Neural progenitor cell (in vitro differentiated cells): ENCODE data around the gene GLIPR1L2. TPM values are rescaled to one million over a fixed set of nuclear protein-coding genes. Genes with fewer than 3 reads are reported as not detected.

Experiments used
- DNase-seq: peaks from one replicate; pipeline ENCODE4 v3.0.0-alpha.2; 2016; ENCODE audit warnings: low spot score
- H2AFZ ChIP-seq: fragments of 200-600 bp; sonication (generic); replicated peaks from 2 replicates; pipeline ENCODE4 v1.6.1; 2016; ENCODE audit warnings: antibody characterized with exemption
- H3F3A ChIP-seq: fragments of 200-600 bp; sonication (generic); 2 replicates; pipeline ENCODE4 v1.6.1; 2016; ENCODE audit warnings: antibody characterized with exemption, low read depth
- H3K27ac ChIP-seq: fragments of 200-600 bp; sonication (generic); 2 replicates; pipeline ENCODE4 v1.5.1; 2016; ENCODE audit warnings: mild to moderate bottlenecking
- H3K27me3 ChIP-seq: fragments of 200-600 bp; sonication (generic); 2 replicates; pipeline ENCODE4 v1.6.1; 2016; ENCODE audit warnings: mild to moderate bottlenecking, moderate library complexity
- H3K36me3 ChIP-seq: fragments of 200-600 bp; sonication (generic); 2 replicates; pipeline ENCODE4 v1.5.1; 2016
- H3K4me1 ChIP-seq: fragments of 200-600 bp; sonication (generic); 2 replicates; pipeline ENCODE4 v1.6.1; 2016; ENCODE audit warnings: mixed run types
- H3K4me2 ChIP-seq: fragments of 200-600 bp; sonication (generic); 2 replicates; pipeline ENCODE4 v1.6.1; 2016
- H3K4me3 ChIP-seq: fragments of 200-600 bp; sonication (generic); 2 replicates; pipeline ENCODE4 v1.5.1; 2016
- H3K79me2 ChIP-seq: fragments of 200-600 bp; sonication (generic); 2 replicates; pipeline ENCODE4 v1.6.1; 2016; ENCODE audit warnings: low read depth
- H3K9ac ChIP-seq: fragments of 200-600 bp; sonication (generic); 2 replicates; pipeline ENCODE4 v1.6.1; 2016
- H3K9me3 ChIP-seq: fragments of 200-600 bp; sonication (generic); 2 replicates; pipeline ENCODE4 v1.5.1; 2016; ENCODE audit warnings: low read depth
- H4K20me1 ChIP-seq: fragments of 200-600 bp; sonication (generic); 2 replicates; pipeline ENCODE4 v1.6.1; 2016; ENCODE audit warnings: low read depth
- H3K27ac Mint-ChIP-seq: 3 replicates; pipeline ENCODE4 v1.8.0; 2021; ENCODE audit warnings: mixed read lengths
- H3K27me3 Mint-ChIP-seq: 2 replicates; pipeline ENCODE4 v1.8.0; 2022; ENCODE audit warnings: low read depth, mild to moderate bottlenecking, inconsistent platforms, moderate library complexity, mixed read lengths; ENCODE audit not compliant: insufficient read depth
- H3K36me3 Mint-ChIP-seq: 3 replicates; pipeline ENCODE4 v1.8.0; 2021; ENCODE audit warnings: mixed read lengths
- H3K4me1 Mint-ChIP-seq: 3 replicates; pipeline ENCODE4 v1.8.0; 2021; ENCODE audit warnings: mixed read lengths
- H3K4me3 Mint-ChIP-seq: 3 replicates; pipeline ENCODE4 v1.8.0; 2021; ENCODE audit warnings: mild to moderate bottlenecking, moderate library complexity, mixed read lengths
- H3K9me3 Mint-ChIP-seq: 3 replicates; pipeline ENCODE4 v1.8.0; 2020; ENCODE audit warnings: mixed read lengths
- EZH2 ChIP-seq: fragments of 200-600 bp; sonication (generic); IDR thresholded peaks from 2 replicates; pipeline ENCODE4 v1.6.1; 2017; ENCODE audit warnings: antibody characterized with exemption, mild to moderate bottlenecking, moderate library complexity
- EZH2phosphoT487 ChIP-seq: fragments of 200-600 bp; sonication (generic); IDR thresholded peaks from 2 replicates; pipeline ENCODE4 v1.6.1; 2017; ENCODE audit warnings: antibody characterized with exemption
- total RNA-seq: library from RNA; depleted of rRNA; stranded (reverse); fragments of >200 nt; gene quantifications from 2 replicates; pipeline ENCODE4 v1.2.3, GENCODE V29; 2015; ENCODE audit warnings: low replicate concordance
- TF ChIP-seq, protein P1 (sequence below): fragments of 200-600 bp; sonication (generic); IDR thresholded peaks from 2 replicates; pipeline ENCODE4 v1.5.1; 2017; ENCODE audit warnings: antibody characterized with exemption, mild to moderate bottlenecking

The GLIPR1L2 gene
- total RNA-seq, 1 donor from 2014 or later = not detected

DNA sequence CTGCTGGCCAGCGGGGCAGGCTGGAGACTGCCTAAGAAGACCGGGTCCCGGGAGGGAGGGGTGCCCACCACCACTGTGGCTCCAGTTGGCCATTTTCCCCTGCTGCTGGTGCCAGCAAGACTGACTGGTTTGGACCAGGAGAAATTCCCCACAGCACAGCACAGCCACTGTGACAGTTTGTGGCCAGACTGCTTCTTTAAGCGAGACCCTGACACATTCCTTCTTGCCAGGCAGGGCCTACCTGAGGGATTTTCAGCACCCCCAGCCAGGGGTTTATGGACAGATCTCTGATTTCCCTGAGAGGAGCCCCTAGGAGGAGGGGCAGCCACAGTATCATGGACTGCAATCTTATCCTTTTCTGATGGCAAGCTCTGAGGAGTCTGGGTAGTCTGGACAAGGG, 40.9 kb upstream of the GLIPR1L2 start:
- DNase-seq = no peak

GRCh38 chr12:75350413-75350812, 40.5 kb upstream of the GLIPR1L2 start:
- Mint-ChIP-seq H3K4me1 (no peaks in the 10 kb centered on the region), H3K27ac (no peak overlapping the region), H3K4me3 (no peak overlapping the region), H3K9me3 (peaks cover 14% of the 10 kb centered on the region), H3K27me3 (no peaks in the 10 kb centered on the region), H3K36me3 (no peaks in the 10 kb centered on the region)
- no peaks in the 10 kb centered on the region for H4K20me1 ChIP-seq
- H3K9me3 ChIP-seq = peaks cover 3% of the 10 kb centered on the region
- no peaks in the 10 kb centered on the region for H3F3A ChIP-seq
- no peak overlapping the region for H3K9ac ChIP-seq
- no peaks in the 10 kb centered on the region for H3K27me3 ChIP-seq
- DNase-seq = no peak
- H3K4me1 ChIP-seq = no peaks in the 10 kb centered on the region
- no peaks in the 10 kb centered on the region for H3K36me3 ChIP-seq
- H3K4me2 ChIP-seq = no peak overlapping the region
- H3K27ac ChIP-seq = no peak overlapping the region
- no peak overlapping the region for H2AFZ ChIP-seq
- H3K79me2 ChIP-seq = no peaks in the 10 kb centered on the region
- TF ChIP-seq EZH2 = no peak
- TF ChIP-seq, protein P1, sequence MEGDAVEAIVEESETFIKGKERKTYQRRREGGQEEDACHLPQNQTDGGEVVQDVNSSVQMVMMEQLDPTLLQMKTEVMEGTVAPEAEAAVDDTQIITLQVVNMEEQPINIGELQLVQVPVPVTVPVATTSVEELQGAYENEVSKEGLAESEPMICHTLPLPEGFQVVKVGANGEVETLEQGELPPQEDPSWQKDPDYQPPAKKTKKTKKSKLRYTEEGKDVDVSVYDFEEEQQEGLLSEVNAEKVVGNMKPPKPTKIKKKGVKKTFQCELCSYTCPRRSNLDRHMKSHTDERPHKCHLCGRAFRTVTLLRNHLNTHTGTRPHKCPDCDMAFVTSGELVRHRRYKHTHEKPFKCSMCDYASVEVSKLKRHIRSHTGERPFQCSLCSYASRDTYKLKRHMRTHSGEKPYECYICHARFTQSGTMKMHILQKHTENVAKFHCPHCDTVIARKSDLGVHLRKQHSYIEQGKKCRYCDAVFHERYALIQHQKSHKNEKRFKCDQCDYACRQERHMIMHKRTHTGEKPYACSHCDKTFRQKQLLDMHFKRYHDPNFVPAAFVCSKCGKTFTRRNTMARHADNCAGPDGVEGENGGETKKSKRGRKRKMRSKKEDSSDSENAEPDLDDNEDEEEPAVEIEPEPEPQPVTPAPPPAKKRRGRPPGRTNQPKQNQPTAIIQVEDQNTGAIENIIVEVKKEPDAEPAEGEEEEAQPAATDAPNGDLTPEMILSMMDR = no peak
- H3K4me3 ChIP-seq = no peak overlapping the region

More for the DNA sequence above, 40.9 kb upstream of the GLIPR1L2 start:
- no peak overlapping the region for H3K4me3 ChIP-seq
- Mint-ChIP-seq H3K27me3 (no peaks in the 10 kb centered on the region), H3K4me3 (no peak overlapping the region), H3K36me3 (no peaks in the 10 kb centered on the region), H3K27ac (no peak overlapping the region), H3K9me3 (peaks cover 11% of the 10 kb centered on the region), H3K4me1 (no peaks in the 10 kb centered on the region)
- H3K27ac ChIP-seq = no peak overlapping the region
- no peak overlapping the region for H3K4me2 ChIP-seq
- no peaks in the 10 kb centered on the region for H3F3A ChIP-seq
- H4K20me1 ChIP-seq = no peaks in the 10 kb centered on the region
- no peak overlapping the region for H3K9ac ChIP-seq
- H3K4me1 ChIP-seq = no peaks in the 10 kb centered on the region
- no peak overlapping the region for H2AFZ ChIP-seq
- H3K9me3 ChIP-seq = no peaks in the 10 kb centered on the region
- no peaks in the 10 kb centered on the region for H3K27me3 ChIP-seq
- no peaks in the 10 kb centered on the region for H3K36me3 ChIP-seq
- TF ChIP-seq EZH2phosphoT487 (no peak), EZH2 (no peak)
- TF ChIP-seq, protein P1 = no peak
- H3K79me2 ChIP-seq = no peaks in the 10 kb centered on the region

DNA sequence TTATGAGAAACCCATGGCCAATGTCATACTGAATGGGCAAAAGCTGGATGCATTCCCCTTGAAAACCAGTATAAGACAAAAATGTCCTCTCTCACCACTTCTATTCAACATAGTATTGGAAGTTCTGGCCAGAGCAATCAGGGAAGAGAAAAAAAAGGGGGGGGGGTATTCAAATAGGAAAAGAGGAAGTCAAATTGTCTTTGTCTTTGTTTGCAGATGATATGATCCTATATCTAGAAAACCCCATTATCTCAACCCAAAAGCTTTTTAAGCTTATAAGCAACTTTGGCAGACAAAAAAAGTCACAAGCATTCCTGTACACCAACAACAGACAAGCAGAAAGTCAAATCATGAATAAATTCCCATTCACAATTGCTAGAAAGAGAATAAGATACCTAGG, 36.9 kb upstream of the GLIPR1L2 start:
- H3K9ac ChIP-seq = no peak overlapping the region
- no peak overlapping the region for H3K27ac Mint-ChIP-seq
- H3K4me1 ChIP-seq = no peaks in the 10 kb centered on the region

More for the DNA sequence above, 36.9 kb upstream of the GLIPR1L2 start:
- H3K9me3 ChIP-seq = peaks cover 5% of the 10 kb centered on the region
- Mint-ChIP-seq H3K4me3 (no peak overlapping the region), H3K27me3 (no peaks in the 10 kb centered on the region), H3K9me3 (peaks cover 14% of the 10 kb centered on the region), H3K36me3 (no peaks in the 10 kb centered on the region), H3K4me1 (no peaks in the 10 kb centered on the region)
- H3K79me2 ChIP-seq = no peaks in the 10 kb centered on the region
- no peaks in the 10 kb centered on the region for H3K36me3 ChIP-seq
- H3K27ac ChIP-seq = no peak overlapping the region
- H3K4me2 ChIP-seq = no peak overlapping the region
- no peaks in the 10 kb centered on the region for H4K20me1 ChIP-seq
- H3K27me3 ChIP-seq = no peaks in the 10 kb centered on the region
- H3F3A ChIP-seq = no peaks in the 10 kb centered on the region
- no peak overlapping the region for H3K4me3 ChIP-seq
- DNase-seq = no peak
- H2AFZ ChIP-seq = no peak overlapping the region
- no peak for TF ChIP-seq EZH2phosphoT487
- no peak for TF ChIP-seq EZH2
- TF ChIP-seq, protein P1 = no peak
